Lower leg skin (tissue), 4 donors: ENCODE data around the gene RNU1-2. TPM values are rescaled to one million over a fixed set of nuclear protein-coding genes. Genes with fewer than 3 reads are reported as not detected.
"Not testable (repeated sequence)": the region's sequence is repeated elsewhere in the genome, so short reads cannot be mapped to it uniquely, and the experiment has no call there.

ENCODE experiments used
- DNase-seq, 2 donors: peaks; one replicate each; pipeline ENCODE4 v3.0.0-alpha.2; 2019; ENCODE audit warnings: low spot score in 2 of 2
- H3K4me3 ChIP-seq: fragments of 200-600 bp; sonication (generic); 2 replicates; pipeline ENCODE4 v1.5.1; 2017; ENCODE audit warnings: mild to moderate bottlenecking, low read depth; ENCODE audit not compliant: poor library complexity, severe bottlenecking
- POLR2A ChIP-seq, 2 donors: fragments of 450-650 bp; IDR thresholded peaks; one replicate each; pipeline ENCODE4 v1.6.1; 2016 to 2017; ENCODE audit warnings: antibody characterized with exemption in 2 of 2, mild to moderate bottlenecking in 1 of 2, moderate library complexity in 1 of 2
- WGBS, 2 donors: methylation state at CpG; one replicate each; pipeline ENCODE4 v1.1.5; 2018; 5-methylcytosine and 5-hydroxymethylcytosine counted together
- intact Hi-C: fragments of 100-400 bp; cut with DNase I; formaldehyde crosslinking; loops from one replicate; pipeline ENCODE4 v1.15.0; 2023; ENCODE audit warnings: low total_unique reads
- total RNA-seq, 4 donors: library from RNA; depleted of rRNA; stranded (reverse); fragments of >200 nt; gene quantifications; one replicate each; pipeline ENCODE4 v1.1.0, GENCODE V29; 2016
- TF ChIP-seq, protein P1 (sequence below), 3 donors: fragments of 450-650 bp; IDR thresholded peaks; one replicate each; pipeline ENCODE4 v1.5.1; 2016; ENCODE audit warnings: antibody characterized with exemption in 3 of 3, mild to moderate bottlenecking in 3 of 3, moderate library complexity in 2 of 3

RNU1-2 gene
- total RNA-seq, 4 donors from 2014 or later = under 0.01 TPM; not detected in 1

DNA sequence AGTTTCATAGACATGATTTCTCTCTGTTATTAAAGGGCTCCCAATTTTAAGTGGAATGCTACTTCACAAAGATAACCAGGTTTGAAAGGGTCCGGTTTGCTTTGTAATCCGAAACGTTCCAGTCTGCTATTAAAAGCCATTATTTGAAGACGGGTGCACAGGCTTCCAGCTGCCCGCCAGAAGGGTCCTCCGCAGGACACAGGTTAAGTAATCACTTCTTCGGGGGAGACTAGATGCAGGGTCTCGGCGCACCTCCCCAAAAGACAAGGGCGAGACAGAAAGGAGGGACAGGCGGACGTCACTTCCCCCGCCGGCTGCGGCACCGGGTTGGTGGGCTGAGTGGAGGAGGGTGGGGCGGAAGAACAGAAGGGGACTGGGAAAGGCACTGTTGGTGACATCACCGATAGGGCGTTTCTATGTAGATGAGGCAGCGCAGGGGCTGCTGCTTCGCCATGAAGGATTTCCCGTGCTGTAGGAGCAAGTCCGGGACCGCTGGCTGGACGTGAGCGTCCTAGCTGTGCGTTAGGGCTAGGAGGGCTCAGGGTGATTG lies 8.9 kb downstream of the RNU1-2 start:
- TF ChIP-seq, protein P1, sequence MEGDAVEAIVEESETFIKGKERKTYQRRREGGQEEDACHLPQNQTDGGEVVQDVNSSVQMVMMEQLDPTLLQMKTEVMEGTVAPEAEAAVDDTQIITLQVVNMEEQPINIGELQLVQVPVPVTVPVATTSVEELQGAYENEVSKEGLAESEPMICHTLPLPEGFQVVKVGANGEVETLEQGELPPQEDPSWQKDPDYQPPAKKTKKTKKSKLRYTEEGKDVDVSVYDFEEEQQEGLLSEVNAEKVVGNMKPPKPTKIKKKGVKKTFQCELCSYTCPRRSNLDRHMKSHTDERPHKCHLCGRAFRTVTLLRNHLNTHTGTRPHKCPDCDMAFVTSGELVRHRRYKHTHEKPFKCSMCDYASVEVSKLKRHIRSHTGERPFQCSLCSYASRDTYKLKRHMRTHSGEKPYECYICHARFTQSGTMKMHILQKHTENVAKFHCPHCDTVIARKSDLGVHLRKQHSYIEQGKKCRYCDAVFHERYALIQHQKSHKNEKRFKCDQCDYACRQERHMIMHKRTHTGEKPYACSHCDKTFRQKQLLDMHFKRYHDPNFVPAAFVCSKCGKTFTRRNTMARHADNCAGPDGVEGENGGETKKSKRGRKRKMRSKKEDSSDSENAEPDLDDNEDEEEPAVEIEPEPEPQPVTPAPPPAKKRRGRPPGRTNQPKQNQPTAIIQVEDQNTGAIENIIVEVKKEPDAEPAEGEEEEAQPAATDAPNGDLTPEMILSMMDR (IDR thresholded peaks at IDR 0.05) = no peak
- peak in 1 of 2 donors; percentile 78 for TF ChIP-seq POLR2A (IDR thresholded peaks at IDR 0.05)
- WGBS, 2 donors = 0 to 1% methylated on average over 27 of the region's 27 CpGs
- H3K4me3 ChIP-seq = peak overlapping the region; percentile 43
- intact Hi-C loops = no loop called here
- peak; percentile 100 for DNase-seq

DNA sequence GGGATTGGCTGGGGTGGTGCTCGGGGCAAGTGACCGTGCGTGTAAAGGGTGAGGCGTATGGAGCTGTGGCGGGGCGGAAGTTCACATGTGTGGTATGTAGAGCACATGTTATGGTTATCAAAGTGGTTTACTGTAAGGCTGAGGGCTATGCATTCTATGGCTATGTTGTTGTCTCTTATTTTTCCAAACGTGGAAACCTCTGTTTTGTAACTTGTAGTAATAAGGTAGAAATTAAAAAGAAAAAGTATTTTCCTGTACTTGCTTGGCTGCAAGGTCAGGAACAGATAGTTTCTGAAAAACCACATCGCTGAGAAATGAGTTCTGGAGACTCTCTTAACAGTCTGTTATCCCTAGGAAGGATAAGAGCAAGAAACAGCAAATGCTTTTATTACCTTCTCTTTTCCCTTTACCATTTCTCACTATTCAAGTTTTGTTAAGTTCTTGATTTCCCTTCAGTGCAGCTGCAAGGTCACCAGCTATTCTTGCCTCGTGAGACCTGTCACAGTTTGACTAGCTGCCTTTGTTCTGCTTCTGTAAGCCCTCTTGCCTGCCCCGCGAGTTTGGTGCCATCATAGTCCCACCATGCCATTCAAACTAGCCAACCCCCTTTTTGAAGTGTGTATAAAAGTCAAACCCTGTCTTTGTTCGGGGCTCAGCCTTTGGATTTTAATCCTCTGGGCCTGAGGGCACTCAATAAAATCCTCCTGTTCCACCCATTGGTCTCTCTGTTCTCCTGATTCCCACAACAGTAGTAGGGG lies 9.5 kb downstream of the RNU1-2 start:
- peak in 1 of 2 donors; percentile 86 for DNase-seq
- intact Hi-C loops = no loop called here
- peak overlapping the region; percentile 43 for H3K4me3 ChIP-seq
- WGBS, 2 donors = 5 to 7% methylated on average over 12 of the region's 12 CpGs
- TF ChIP-seq POLR2A (IDR thresholded peaks at IDR 0.05) = peak in 1 of 2 donors; percentile 85
- TF ChIP-seq, protein P1 (IDR thresholded peaks at IDR 0.05) = no peak

DNA sequence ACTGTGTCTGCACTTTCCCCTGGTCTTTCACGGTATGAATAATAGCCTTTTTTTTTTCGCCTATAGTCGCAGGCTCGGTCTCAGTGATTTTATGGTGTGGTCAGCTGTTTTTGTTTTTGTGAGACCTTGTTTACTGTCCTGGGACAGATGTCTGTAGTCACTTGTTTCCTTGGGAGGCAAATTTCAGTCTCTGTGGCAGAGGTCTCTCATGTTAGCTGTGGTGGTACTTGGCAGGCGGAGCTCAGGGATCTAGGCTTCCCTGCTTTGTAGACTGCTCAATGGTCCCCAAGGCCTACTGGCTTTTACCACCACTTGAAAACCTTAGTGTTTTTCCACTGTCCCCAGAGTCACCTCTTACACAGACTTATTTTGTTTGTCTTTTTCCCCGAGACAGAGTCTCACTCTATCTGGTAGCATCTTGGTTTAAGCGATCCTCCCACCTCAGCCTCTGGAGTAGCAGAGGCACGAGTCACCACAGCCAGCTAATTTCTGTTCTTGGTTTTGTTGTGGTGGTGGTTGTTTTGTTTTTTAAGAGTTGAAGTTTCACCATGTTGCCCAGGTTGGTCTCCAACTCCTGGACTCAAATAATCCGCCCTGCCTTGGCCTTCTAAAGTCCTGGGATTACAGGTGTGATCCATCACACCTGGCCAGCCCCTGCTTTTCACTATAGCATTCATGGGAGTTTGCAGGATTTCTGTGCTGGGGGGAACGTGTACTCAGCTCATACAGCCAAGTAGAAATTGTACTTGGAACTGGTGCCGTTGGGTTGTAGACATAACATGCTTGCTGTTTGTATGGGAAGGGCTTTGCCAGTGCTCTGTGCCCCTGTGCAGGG lies 10.3 kb downstream of the RNU1-2 start:
- no peak for TF ChIP-seq POLR2A (IDR thresholded peaks at IDR 0.05)
- TF ChIP-seq, protein P1 (IDR thresholded peaks at IDR 0.05) = no peak
- no peak overlapping the region for H3K4me3 ChIP-seq
- 88 to 90% methylated on average over 11 of the region's 11 CpGs for WGBS, 2 donors
- DNase-seq = peak in 1 of 2 donors; percentile 74
- intact Hi-C loops = no loop called here

DNA sequence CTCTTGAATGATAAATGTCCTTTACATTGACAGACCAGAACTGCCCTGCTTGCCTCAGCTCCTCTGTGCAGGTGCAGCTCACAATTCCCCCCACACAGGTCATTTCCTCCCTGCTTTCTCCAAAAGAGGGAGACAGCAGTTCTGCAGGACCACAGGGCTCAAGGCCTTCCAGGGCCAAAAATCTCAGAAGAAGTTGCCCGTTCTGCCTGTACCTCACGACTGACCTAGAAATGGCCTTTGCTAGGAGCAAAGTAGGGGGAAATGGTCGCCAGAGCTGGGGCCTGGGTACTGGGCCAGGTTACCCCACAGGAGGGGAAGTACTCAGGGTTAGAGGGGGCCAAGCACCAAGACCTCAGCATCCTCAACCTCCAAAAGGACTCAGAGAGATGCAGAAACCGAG lies 11.1 kb downstream of the RNU1-2 start:
- TF ChIP-seq POLR2A (IDR thresholded peaks at IDR 0.05) = no peak
- TF ChIP-seq, protein P1 (IDR thresholded peaks at IDR 0.05) = no peak
- intact Hi-C loops = no loop called here
- no peak overlapping the region for H3K4me3 ChIP-seq
- peak in 1 of 2 donors; percentile 83 for DNase-seq
- 90 to 95% methylated on average over 4 of the region's 4 CpGs for WGBS, 2 donors

DNA sequence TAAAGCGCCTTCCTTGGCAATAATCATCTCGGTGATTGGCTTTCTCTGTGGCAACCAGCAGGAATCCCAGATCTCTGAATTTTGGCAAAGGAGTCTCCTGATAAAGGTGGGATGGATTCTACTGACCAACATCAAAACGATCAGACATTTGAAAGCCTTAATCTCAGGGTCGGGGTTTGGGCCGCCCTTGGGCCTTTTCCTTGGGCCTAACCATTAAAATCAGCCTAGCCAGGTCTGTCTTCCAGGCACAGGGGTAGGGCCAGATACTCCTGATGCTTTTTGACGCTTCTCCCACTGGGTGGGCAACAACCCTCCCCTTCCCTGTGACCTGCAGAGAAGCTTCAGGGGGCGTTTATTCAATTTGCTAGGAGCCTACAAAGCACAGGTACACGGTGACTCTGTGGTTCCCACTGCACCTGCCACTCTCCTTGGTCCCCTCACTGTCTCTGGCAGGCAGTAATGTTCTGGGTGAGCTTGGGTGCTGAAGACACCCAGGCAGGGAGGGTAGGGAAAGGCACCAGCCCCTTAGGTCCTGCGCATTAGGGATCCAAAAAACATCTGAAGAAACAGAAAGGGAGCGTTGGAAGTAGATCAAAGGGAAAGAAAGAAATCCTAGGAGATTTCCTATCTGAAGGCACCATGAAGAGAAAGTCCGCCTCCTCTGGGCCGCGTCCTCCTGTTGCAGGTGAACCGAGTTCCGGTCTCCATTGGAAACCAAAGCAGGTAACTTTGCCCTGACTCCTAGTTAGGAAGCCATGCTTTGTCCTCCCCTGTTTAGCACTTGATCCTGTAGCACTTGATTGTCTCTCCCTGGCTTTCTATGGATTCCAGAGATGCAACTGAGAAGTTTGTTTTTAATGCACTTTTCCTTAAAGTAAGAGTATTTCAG lies 12.3 kb downstream of the RNU1-2 start:
- H3K4me3 ChIP-seq = no peak overlapping the region
- DNase-seq = peak in 1 of 2 donors; percentile 82
- 86 to 90% methylated on average over 15 of the region's 15 CpGs for WGBS, 2 donors
- TF ChIP-seq POLR2A (IDR thresholded peaks at IDR 0.05) = no peak
- TF ChIP-seq, protein P1 (IDR thresholded peaks at IDR 0.05) = no peak
- intact Hi-C loops = no loop called here

DNA sequence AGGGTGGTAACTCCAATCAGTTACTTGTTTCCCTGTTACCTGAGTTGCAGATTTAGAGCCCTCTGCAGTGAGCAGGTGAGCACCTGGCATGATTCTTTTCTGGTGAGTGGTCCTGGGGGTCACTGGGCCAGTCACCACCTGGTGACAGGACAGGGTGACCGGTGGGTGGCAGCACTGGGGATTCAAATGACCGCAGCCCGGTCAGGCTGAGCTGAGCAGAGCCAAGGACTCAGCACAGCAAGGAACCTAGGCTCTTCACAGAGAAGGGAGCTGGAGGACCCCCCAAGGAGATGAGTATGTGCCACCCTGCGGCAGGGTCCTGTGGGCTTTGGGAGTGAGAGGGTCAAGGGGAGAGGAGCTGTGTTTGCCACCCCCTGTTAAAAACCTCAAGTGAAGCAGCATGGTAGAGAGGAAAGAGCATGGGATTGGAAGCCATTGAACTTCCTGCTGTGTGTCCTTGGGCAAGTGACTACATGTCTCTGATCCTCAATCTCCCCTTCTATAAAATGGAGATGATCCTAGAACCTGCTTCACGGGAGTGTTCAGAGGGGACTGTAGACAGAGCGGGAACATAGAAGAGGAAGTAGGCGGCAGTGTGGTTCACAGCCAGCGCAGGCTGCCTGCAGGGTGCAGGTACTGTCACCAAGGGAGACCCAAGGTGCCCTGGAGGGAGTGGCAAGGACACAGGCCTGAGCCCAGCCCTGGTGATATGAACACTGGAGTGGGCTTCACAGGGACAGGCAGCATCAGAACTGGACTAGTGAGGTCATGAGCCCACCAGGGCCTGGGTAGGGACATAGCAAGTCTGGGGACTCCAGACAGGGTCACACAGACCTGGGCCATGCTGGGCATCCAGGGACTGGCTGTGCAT lies 16.3 kb downstream of the RNU1-2 start:
- H3K4me3 ChIP-seq, DNase-seq, intact Hi-C loops: not testable (repeated sequence)
- WGBS, 2 donors = 88 to 89% methylated on average over 8 of the region's 8 CpGs

DNA sequence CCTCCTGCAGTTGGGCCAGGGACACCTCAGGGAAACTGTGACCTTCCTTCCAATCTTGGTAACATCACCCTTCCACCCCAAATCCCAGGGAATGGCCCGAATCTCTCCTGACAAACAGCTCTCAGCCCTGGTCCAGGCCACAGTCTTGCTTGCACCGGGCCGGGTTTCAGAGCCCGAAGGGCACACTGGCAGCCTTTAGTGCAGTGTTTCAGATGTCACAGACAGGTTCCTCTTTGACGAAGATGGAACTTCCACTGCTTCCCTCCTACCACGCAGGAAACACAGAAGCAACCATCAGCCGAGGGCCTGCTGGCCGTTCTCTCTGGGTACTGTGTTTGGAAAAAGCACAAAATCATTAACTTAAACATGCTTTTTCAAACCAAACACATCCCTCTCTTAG lies 17.0 kb downstream of the RNU1-2 start:
- H3K4me3 ChIP-seq, DNase-seq, intact Hi-C loops: not testable (repeated sequence)
- WGBS, 2 donors = 71 to 72% methylated on average over 8 of the region's 8 CpGs
